Ascending aorta (tissue), 2 donors: ENCODE measurements around the gene CHPF. TPM values are rescaled to one million over a fixed set of nuclear protein-coding genes. Genes with fewer than 3 reads are reported as not detected.

Experiments used
- DNase-seq, 2 donors: peaks; one replicate each; pipeline ENCODE4 v3.0.0-alpha.2; 2019; ENCODE audit warnings: low spot score in 2 of 2
- H3K27ac ChIP-seq, 2 donors: fragments of 200-600 bp; sonication (generic); one replicate each; pipeline ENCODE4 v1.5.1; 2016 to 2017; ENCODE audit warnings: mild to moderate bottlenecking in 1 of 2
- H3K27me3 ChIP-seq: fragments of 200-600 bp; sonication (generic); one replicate; pipeline ENCODE4 v1.5.1; 2017
- H3K36me3 ChIP-seq, 2 donors: fragments of 200-600 bp; sonication (generic); one replicate each; pipeline ENCODE4 v1.5.1; 2016
- H3K4me1 ChIP-seq, 2 donors: fragments of 200-600 bp; sonication (generic); one replicate each; pipeline ENCODE4 v1.5.1; 2016 to 2017; ENCODE audit warnings: mild to moderate bottlenecking in 1 of 2
- H3K4me3 ChIP-seq, 2 donors: fragments of 200-600 bp; sonication (generic); one replicate each; pipeline ENCODE4 v1.5.1; 2016 to 2017; ENCODE audit warnings: mild to moderate bottlenecking in 1 of 2
- H3K9me3 ChIP-seq, 2 donors: fragments of 200-600 bp; sonication (generic); one replicate each; pipeline ENCODE4 v1.5.1; 2016
- CTCF ChIP-seq, 3 experiments: fragments of 200-600 bp in 2 of 3; fragments of 450-650 bp in 1 of 3; sonication (generic) in 2 of 3; IDR thresholded peaks; one replicate each; pipeline ENCODE4 v1.5.1; 2016 to 2019; ENCODE audit warnings: antibody characterized with exemption in 3 of 3, mild to moderate bottlenecking in 1 of 3, moderate library complexity in 1 of 3
- intact Hi-C: fragments of 100-400 bp; cut with DNase I; formaldehyde crosslinking; loops from one replicate; pipeline ENCODE4 v1.15.1; 2023
- total RNA-seq: library from RNA; depleted of rRNA; stranded (reverse); fragments of >200 nt; gene quantifications from one replicate; pipeline ENCODE4 v1.1.0, GENCODE V29; 2016

The CHPF gene
- total RNA-seq, 1 donor from 2014 or later, result 249 TPM

- no peak for TF ChIP-seq CTCF (IDR thresholded peaks at IDR 0.05)
- Histone ChIP-seq H3K4me3 (peak overlapping the region in 1 of 2 donors; percentile 63), H3K4me1 (peaks cover 5 to 25% of the 10 kb centered on the region in 2 donors), H3K27me3 (peaks cover 27% of the 10 kb centered on the region), H3K27ac (no peak overlapping the region), H3K9me3 (no peaks in the 10 kb centered on the region), H3K36me3 (peaks cover 12 to 13% of the 10 kb centered on the region in 2 donors)
- intact Hi-C loops, result no loop called here
- DNase-seq, result no peak
Measured at GRCh38 chr2:219510512-219511135, 33.0 kb downstream of the CHPF start.

GRCh38 chr2:219509780-219510511, 33.7 kb downstream of the CHPF start:
- intact Hi-C loops, result loop anchor here (1.0 kb wide), 1 partner anchor 20 kb away; no protein-coding TSS in a partner anchor
- DNase-seq, result peak in 1 of 2 donors; percentile 76
- TF ChIP-seq CTCF (IDR thresholded peaks at IDR 0.05), result peak; percentile 66 to 77 (median 68)
- Histone ChIP-seq H3K27me3 (peaks cover 27% of the 10 kb centered on the region), H3K27ac (no peak overlapping the region), H3K9me3 (no peaks in the 10 kb centered on the region), H3K36me3 (peaks cover 19% of the 10 kb centered on the region in 2 donors), H3K4me3 (peak overlapping the region in 1 of 2 donors; percentile 63), H3K4me1 (peaks cover 5 to 25% of the 10 kb centered on the region in 2 donors)

GRCh38 chr2:219508971-219509779, 34.4 kb downstream of the CHPF start:
- intact Hi-C loops, result loop anchor here (1.0 kb wide), 1 partner anchor 21 kb away; no protein-coding TSS in a partner anchor
- no peak overlapping the region for H3K27ac ChIP-seq
- H3K4me1 ChIP-seq, result peaks cover 5 to 25% of the 10 kb centered on the region in 2 donors
- no peaks in the 10 kb centered on the region for H3K9me3 ChIP-seq
- no peak overlapping the region for H3K4me3 ChIP-seq
- no peak for DNase-seq
- peaks cover 27% of the 10 kb centered on the region in 2 donors for H3K36me3 ChIP-seq
- H3K27me3 ChIP-seq, result peaks cover 20% of the 10 kb centered on the region
- TF ChIP-seq CTCF (IDR thresholded peaks at IDR 0.05), result no peak

- Histone ChIP-seq H3K9me3 (no peaks in the 10 kb centered on the region), H3K27me3 (peaks cover 13% of the 10 kb centered on the region), H3K4me3 (no peak overlapping the region), H3K27ac (no peak overlapping the region), H3K36me3 (peaks cover 32 to 35% of the 10 kb centered on the region in 2 donors), H3K4me1 (peaks cover 5 to 23% of the 10 kb centered on the region in 2 donors)
- intact Hi-C loops, result no loop called here
- no peak for TF ChIP-seq CTCF (IDR thresholded peaks at IDR 0.05)
- DNase-seq, result no peak
Measured at GRCh38 chr2:219508444-219508734, 35.2 kb downstream of the CHPF start.

- Histone ChIP-seq H3K9me3 (no peaks in the 10 kb centered on the region), H3K36me3 (peaks cover 32 to 39% of the 10 kb centered on the region in 2 donors), H3K4me3 (no peak overlapping the region), H3K4me1 (peaks cover 5 to 23% of the 10 kb centered on the region in 2 donors), H3K27ac (no peak overlapping the region), H3K27me3 (peaks cover 7% of the 10 kb centered on the region)
- no peak for TF ChIP-seq CTCF (IDR thresholded peaks at IDR 0.05)
- no peak for DNase-seq
- intact Hi-C loops, result no loop called here
Measured at GRCh38 chr2:219507581-219508443, 35.8 kb downstream of the CHPF start.
